ENCODE data around the gene MAP7D2. TPM values are rescaled to one million over a fixed set of nuclear protein-coding genes. Genes with fewer than 3 reads are reported as not detected.
A peak's percentile ranks its signal among the peaks of the same experiment; 100 is the strongest.

The MAP7D2 gene
- total RNA-seq, 1 experiment from 2014 or later = 0.25 TPM

- DNase-seq (ENCODE audit: extremely low read depth, low read depth) = no peak
Observed at GRCh38 chrX:20116087-20116576, 575 bp downstream of the MAP7D2 start.

GRCh38 chrX:20112022-20112774 lies 4.5 kb downstream of the MAP7D2 start:
- DNase-seq (ENCODE audit: extremely low read depth, low read depth) = no peak

GRCh38 chrX:20111271-20111670 lies 5.4 kb downstream of the MAP7D2 start:
- DNase-seq (ENCODE audit: extremely low read depth, low read depth) = no peak

- DNase-seq (ENCODE audit: extremely low read depth, low read depth) = no peak
Observed at GRCh38 chrX:20101934-20102581, 14.6 kb downstream of the MAP7D2 start.

- no peak for DNase-seq (ENCODE audit: extremely low read depth, low read depth)
Observed at GRCh38 chrX:20091499-20091898, 25.2 kb downstream of the MAP7D2 start.

- DNase-seq (ENCODE audit: extremely low read depth, low read depth) = no peak
Observed at GRCh38 chrX:20089845-20090244, 26.9 kb downstream of the MAP7D2 start.

GRCh38 chrX:20080277-20080676 lies 36.4 kb downstream of the MAP7D2 start:
- no peak for DNase-seq (ENCODE audit: extremely low read depth, low read depth)

GRCh38 chrX:20071511-20072079 lies 45.1 kb downstream of the MAP7D2 start:
- no peak for DNase-seq (ENCODE audit: extremely low read depth, low read depth)

GRCh38 chrX:20067709-20068561 lies 48.8 kb downstream of the MAP7D2 start:
- DNase-seq (ENCODE audit: extremely low read depth, low read depth) = peak; percentile 51

- peak; percentile 44 for DNase-seq (ENCODE audit: extremely low read depth, low read depth)
Observed at GRCh38 chrX:20066968-20067708, 49.6 kb downstream of the MAP7D2 start.

GRCh38 chrX:20063716-20064351 lies 52.9 kb downstream of the MAP7D2 start:
- no peak for DNase-seq (ENCODE audit: extremely low read depth, low read depth)

- no peak for DNase-seq (ENCODE audit: extremely low read depth, low read depth)
Observed at GRCh38 chrX:20063153-20063552, 53.6 kb downstream of the MAP7D2 start.

GRCh38 chrX:20061855-20062254 lies 54.9 kb downstream of the MAP7D2 start:
- DNase-seq (ENCODE audit: extremely low read depth, low read depth) = no peak

GRCh38 chrX:20060961-20061748 lies 55.6 kb downstream of the MAP7D2 start:
- DNase-seq (ENCODE audit: extremely low read depth, low read depth) = no peak

GRCh38 chrX:20059467-20060128 lies 57.1 kb downstream of the MAP7D2 start:
- no peak for DNase-seq (ENCODE audit: extremely low read depth, low read depth)

- no peak for DNase-seq (ENCODE audit: extremely low read depth, low read depth)
Observed at GRCh38 chrX:20057479-20057878, 59.2 kb downstream of the MAP7D2 start.

- no peak for DNase-seq (ENCODE audit: extremely low read depth, low read depth)
Observed at GRCh38 chrX:20056704-20057103, 60.0 kb downstream of the MAP7D2 start.

- DNase-seq (ENCODE audit: extremely low read depth, low read depth) = no peak
Observed at GRCh38 chrX:20053537-20053936, 63.2 kb downstream of the MAP7D2 start.
